ENCODE results near the gene DNAJC5. TPM values are rescaled to one million over a fixed set of nuclear protein-coding genes. Genes with fewer than 3 reads are reported as not detected.

The DNAJC5 gene
- total RNA-seq, 1 experiment from 2014 or later, result 59.5 TPM

GRCh38 chr20:63898882-63899558 is 4.1 kb downstream of the DNAJC5 start:
- intact Hi-C loops (cut with micrococcal nuclease; ENCODE audit: unreplicated experiment), result no loop called here

GRCh38 chr20:63900413-63900812 is 5.5 kb downstream of the DNAJC5 start:
- Histone ChIP-seq H3K9me3 (ENCODE audit: control insufficient read depth, insufficient read depth, low read depth, low read length) (no peaks in the 10 kb centered on the region), H3K4me3 (ENCODE audit: low read depth in 2 of 2, low read length in 2 of 2) (no peak overlapping the region), H3K4me1 (ENCODE audit: control insufficient read depth, insufficient read depth, low read length) (peaks cover 29% of the 10 kb centered on the region), H3K36me3 (ENCODE audit: control insufficient read depth, insufficient read depth, low read length) (0 out of 2 replicates have a peak, but pooled peaks cover 2% of the 10 kb centered on the region), H3K27me3 (ENCODE audit: control insufficient read depth, insufficient read depth, low read length) (no peaks in the 10 kb centered on the region), H3K27ac (ENCODE audit: low read length) (no peak overlapping the region)
- intact Hi-C loops (cut with micrococcal nuclease; ENCODE audit: unreplicated experiment) (no loop called here), in situ Hi-C loops (cut with HindIII; ENCODE audit: low pct_unique_long_range_greater_than_20kb, low sequenced_read_pairs) (no loop called here)
- ATAC-seq (no peak), DNase-seq (ENCODE audit: low read depth, low spot score) (no peak)
- TF ChIP-seq REST (IDR thresholded peaks at IDR 0.05; ENCODE audit: insufficient read depth in 1 of 2, low read depth in 2 of 2, low read length in 1 of 2), result no peak
- no TSS peak for BruUV-seq (replicated peaks)
- ChIA-PET POLR2A (no interaction called here), CTCF (interaction anchor here (0.7 kb wide), 1 partner anchor 199 kb away, joined by 8 read pairs; no protein-coding TSS in a partner anchor)

More at GRCh38 chr20:63898882-63899558, 4.1 kb downstream of the DNAJC5 start:
- in situ Hi-C loops (cut with HindIII; ENCODE audit: low pct_unique_long_range_greater_than_20kb, low sequenced_read_pairs), result no loop called here
- Histone ChIP-seq H3K27me3 (ENCODE audit: control insufficient read depth, insufficient read depth, low read length) (no peaks in the 10 kb centered on the region), H3K4me3 (ENCODE audit: low read depth in 2 of 2, low read length in 2 of 2) (no peak overlapping the region), H3K36me3 (ENCODE audit: control insufficient read depth, insufficient read depth, low read length) (0 out of 2 replicates have a peak, but pooled peaks cover 2% of the 10 kb centered on the region), H3K9me3 (ENCODE audit: control insufficient read depth, insufficient read depth, low read depth, low read length) (no peaks in the 10 kb centered on the region), H3K27ac (ENCODE audit: low read length) (no peak overlapping the region), H3K4me1 (ENCODE audit: control insufficient read depth, insufficient read depth, low read length) (peaks cover 26% of the 10 kb centered on the region)
- TF ChIP-seq REST (IDR thresholded peaks at IDR 0.05; ENCODE audit: insufficient read depth in 1 of 2, low read depth in 2 of 2, low read length in 1 of 2) (no peak), CTCF (IDR thresholded peaks at IDR 0.05) (no peak), POLR2AphosphoS5 (IDR thresholded peaks at IDR 0.05; ENCODE audit: low read depth, low read length) (no peak), TCF7L2 (IDR thresholded peaks at IDR 0.05; ENCODE audit: low read depth, low read length) (no peak), SIN3A (IDR thresholded peaks at IDR 0.05; ENCODE audit: borderline replicate concordance, insufficient read depth, low read depth, low read length) (no peak)
- BruUV-seq (replicated peaks), result no TSS peak
- ChIA-PET CTCF (no interaction called here), POLR2A (no interaction called here)
- DNase-seq (ENCODE audit: low read depth, low spot score) (no peak), ATAC-seq (no peak)

Measured in Panc1 (cell line).